ENCODE measurements around the gene SMLR1. TPM values are rescaled to one million over a fixed set of nuclear protein-coding genes. Genes with fewer than 3 reads are reported as not detected.

SMLR1 gene
- total RNA-seq, 2 donors from 2014 or later: not detected

GRCh38 chr6:130814506-130814905 is 12.7 kb upstream of the SMLR1 start:
- H3K36me3 Mint-ChIP-seq: peaks cover 7 to 11% of the 10 kb centered on the region in 2 donors
- H3K27ac Mint-ChIP-seq: no peak overlapping the region
- ATAC-seq (no peak), DNase-seq (ENCODE audit: low spot score in 2 of 2) (no peak)
- peaks cover 5 to 7% of the 10 kb centered on the region in 2 donors for H3K9me3 Mint-ChIP-seq

- DNase-seq (ENCODE audit: low spot score in 2 of 2) (no peak), ATAC-seq (no peak)
- peaks cover 7 to 11% of the 10 kb centered on the region in 2 donors for H3K36me3 Mint-ChIP-seq
- peaks cover 5 to 7% of the 10 kb centered on the region in 2 donors for H3K9me3 Mint-ChIP-seq
- H3K27ac Mint-ChIP-seq: no peak overlapping the region
Measured at GRCh38 chr6:130815200-130816071, 11.8 kb upstream of the SMLR1 start.

GRCh38 chr6:130822736-130823135 is 4.5 kb upstream of the SMLR1 start:
- peaks cover 0 to under 1% of the 10 kb centered on the region in 2 donors for H3K9me3 Mint-ChIP-seq
- no peak overlapping the region for H3K27ac Mint-ChIP-seq
- DNase-seq (ENCODE audit: low spot score in 2 of 2) (no peak), ATAC-seq (no peak)
- H3K36me3 Mint-ChIP-seq: peaks cover 0 to 4% of the 10 kb centered on the region in 2 donors

- ATAC-seq: no peak
- Mint-ChIP-seq H3K9me3 (no peaks in the 10 kb centered on the region), H3K36me3 (no peaks in the 10 kb centered on the region), H3K27ac (peak overlapping the region in 1 of 2 donors; percentile 8)
- no peak for DNase-seq (ENCODE audit: low spot score in 2 of 2)
Measured at GRCh38 chr6:130824978-130825694, 2.1 kb upstream of the SMLR1 start.

- no peaks in the 10 kb centered on the region for H3K9me3 Mint-ChIP-seq
- no peaks in the 10 kb centered on the region for H3K36me3 Mint-ChIP-seq
- H3K27ac Mint-ChIP-seq: peak overlapping the region in 1 of 2 donors; percentile 8
- no peak for ATAC-seq
- DNase-seq (ENCODE audit: low spot score in 2 of 2): no peak
Measured at GRCh38 chr6:130825772-130826441, 1.3 kb upstream of the SMLR1 start.

- no peaks in the 10 kb centered on the region for H3K36me3 Mint-ChIP-seq
- no peaks in the 10 kb centered on the region for H3K9me3 Mint-ChIP-seq
- ATAC-seq (no peak), DNase-seq (ENCODE audit: low spot score in 2 of 2) (no peak)
- H3K27ac Mint-ChIP-seq: no peak overlapping the region
Measured at GRCh38 chr6:130826442-130827246, 562 bp upstream of the SMLR1 start.

- DNase-seq (ENCODE audit: low spot score in 2 of 2) (no peak), ATAC-seq (no peak)
- H3K36me3 Mint-ChIP-seq: no peaks in the 10 kb centered on the region
Measured at GRCh38 chr6:130829333-130829910, 2.2 kb downstream of the SMLR1 start.

GRCh38 chr6:130831607-130832006 is 4.4 kb downstream of the SMLR1 start:
- H3K27ac Mint-ChIP-seq: no peak overlapping the region
- no peak for ATAC-seq
- DNase-seq (ENCODE audit: low spot score in 2 of 2): no peak
- H3K36me3 Mint-ChIP-seq: no peaks in the 10 kb centered on the region
- H3K9me3 Mint-ChIP-seq: no peaks in the 10 kb centered on the region

More at GRCh38 chr6:130829333-130829910, 2.2 kb downstream of the SMLR1 start:
- H3K27ac Mint-ChIP-seq: no peak overlapping the region
- no peaks in the 10 kb centered on the region for H3K9me3 Mint-ChIP-seq

- no peak for DNase-seq (ENCODE audit: low spot score in 2 of 2)
- H3K9me3 Mint-ChIP-seq: no peaks in the 10 kb centered on the region
- H3K27ac Mint-ChIP-seq: no peak overlapping the region
- no peaks in the 10 kb centered on the region for H3K36me3 Mint-ChIP-seq
- ATAC-seq: no peak
Measured at GRCh38 chr6:130833569-130833968, 6.4 kb downstream of the SMLR1 start.

- no peaks in the 10 kb centered on the region for H3K9me3 Mint-ChIP-seq
- no peak overlapping the region for H3K27ac Mint-ChIP-seq
Measured at GRCh38 chr6:130834482-130835251, 7.5 kb downstream of the SMLR1 start.

GRCh38 chr6:130836055-130836640 is 8.9 kb downstream of the SMLR1 start:
- H3K9me3 Mint-ChIP-seq: no peaks in the 10 kb centered on the region
- no peaks in the 10 kb centered on the region for H3K36me3 Mint-ChIP-seq
- DNase-seq (ENCODE audit: low spot score in 2 of 2): no peak
- no peak for ATAC-seq
- no peak overlapping the region for H3K27ac Mint-ChIP-seq

More at GRCh38 chr6:130834482-130835251, 7.5 kb downstream of the SMLR1 start:
- no peaks in the 10 kb centered on the region for H3K36me3 Mint-ChIP-seq
- no peak for ATAC-seq
- DNase-seq (ENCODE audit: low spot score in 2 of 2): no peak

GRCh38 chr6:130837067-130837466 is 9.9 kb downstream of the SMLR1 start:
- ATAC-seq: no peak
- Mint-ChIP-seq H3K27ac (no peak overlapping the region), H3K9me3 (no peaks in the 10 kb centered on the region), H3K36me3 (no peaks in the 10 kb centered on the region)
- DNase-seq (ENCODE audit: low spot score in 2 of 2): no peak

- no peaks in the 10 kb centered on the region for H3K9me3 Mint-ChIP-seq
- H3K27ac Mint-ChIP-seq: no peak overlapping the region
- DNase-seq (ENCODE audit: low spot score in 2 of 2) (no peak), ATAC-seq (no peak)
- no peaks in the 10 kb centered on the region for H3K36me3 Mint-ChIP-seq
Measured at GRCh38 chr6:130838250-130838860, 11.1 kb downstream of the SMLR1 start.

GRCh38 chr6:130838951-130839350 is 11.7 kb downstream of the SMLR1 start:
- H3K27ac Mint-ChIP-seq: no peak overlapping the region
- no peak for ATAC-seq
- no peaks in the 10 kb centered on the region for H3K9me3 Mint-ChIP-seq
- DNase-seq (ENCODE audit: low spot score in 2 of 2): no peak
- no peaks in the 10 kb centered on the region for H3K36me3 Mint-ChIP-seq

GRCh38 chr6:130839379-130839778 is 12.2 kb downstream of the SMLR1 start:
- Mint-ChIP-seq H3K27ac (no peak overlapping the region), H3K9me3 (no peaks in the 10 kb centered on the region)

More at GRCh38 chr6:130839379-130839778, 12.2 kb downstream of the SMLR1 start:
- ATAC-seq (no peak), DNase-seq (ENCODE audit: low spot score in 2 of 2) (no peak)
- H3K36me3 Mint-ChIP-seq: no peaks in the 10 kb centered on the region

Data from activated naive CD4-positive, alpha-beta T cell treated with anti-CD3 and anti-CD28 coated beads, Interleukin-2, amount 50 U/mL, for 72 hours (primary cell).